SW 1271 (cell line): Measurements from ENCODE around the gene KCNK16.
"Not testable (repeated sequence)": the region's sequence is repeated elsewhere in the genome, so short reads cannot be mapped to it uniquely, and the experiment has no call there.

ENCODE experiments used
- DNase-seq, 2 experiments: peaks; one replicate each; lab custom pipeline; 2025; lab: John Stamatoyannopoulos, UW

The KCNK16 gene

DNA sequence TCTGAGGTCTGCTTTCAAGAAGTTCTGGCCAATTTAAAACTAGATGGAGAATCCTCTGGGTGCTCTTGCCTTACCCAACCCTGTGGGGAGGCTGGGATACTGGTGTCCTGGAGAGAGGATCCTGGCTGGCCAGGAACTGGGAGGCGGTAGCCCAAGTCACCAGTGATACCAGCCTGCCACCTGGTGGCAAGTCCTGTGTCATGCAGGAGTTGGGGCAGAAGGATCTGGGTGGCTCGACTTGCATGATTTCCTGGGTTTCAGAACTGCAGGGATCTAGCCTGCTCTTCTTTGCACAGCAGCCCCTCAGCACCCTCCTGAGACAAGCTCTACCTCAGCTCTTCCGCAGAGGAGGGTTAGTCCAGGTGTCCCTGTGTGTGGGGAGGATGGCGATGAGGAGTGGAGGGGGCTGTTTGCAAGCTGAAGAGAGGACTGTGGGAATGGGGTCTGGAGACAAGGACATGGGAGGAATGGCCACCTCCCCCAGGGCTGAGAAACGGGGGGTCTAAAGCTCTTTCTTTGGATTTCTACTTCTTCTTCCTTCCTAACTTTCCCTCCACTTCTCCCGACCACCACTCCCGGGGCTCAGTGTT lies 12.5 kb downstream of the KCNK16 start:
- peak in 1 of 2 experiments; percentile 62 for DNase-seq

DNA sequence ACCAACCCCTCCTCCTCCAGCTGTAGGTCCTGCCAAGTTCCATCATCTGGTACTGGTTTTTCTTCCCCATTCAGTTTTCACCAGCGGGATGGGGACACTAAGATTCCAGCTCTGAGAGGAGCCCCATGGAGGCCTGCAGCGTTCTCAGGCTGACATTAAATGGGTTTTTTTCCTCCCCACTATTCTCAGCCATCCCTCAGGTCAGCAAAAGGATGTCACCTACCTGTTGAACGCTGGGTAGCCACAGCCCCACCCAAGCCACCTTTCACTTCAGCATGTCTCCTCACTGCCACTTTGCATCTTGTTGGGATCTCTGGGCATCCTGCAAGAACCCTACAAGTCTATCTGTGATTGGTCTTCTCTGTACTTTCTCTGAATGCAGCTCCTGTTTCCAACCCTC lies 15.0 kb downstream of the KCNK16 start:
- no peak for DNase-seq

GRCh38 chr6:39304951-39305350 lies 17.6 kb downstream of the KCNK16 start:
- no peak for DNase-seq

GRCh38 chr6:39303425-39304153 lies 18.9 kb downstream of the KCNK16 start:
- no peak for DNase-seq

GRCh38 chr6:39302669-39303424 lies 19.7 kb downstream of the KCNK16 start:
- DNase-seq, result peak in 1 of 2 experiments; percentile 70

DNA sequence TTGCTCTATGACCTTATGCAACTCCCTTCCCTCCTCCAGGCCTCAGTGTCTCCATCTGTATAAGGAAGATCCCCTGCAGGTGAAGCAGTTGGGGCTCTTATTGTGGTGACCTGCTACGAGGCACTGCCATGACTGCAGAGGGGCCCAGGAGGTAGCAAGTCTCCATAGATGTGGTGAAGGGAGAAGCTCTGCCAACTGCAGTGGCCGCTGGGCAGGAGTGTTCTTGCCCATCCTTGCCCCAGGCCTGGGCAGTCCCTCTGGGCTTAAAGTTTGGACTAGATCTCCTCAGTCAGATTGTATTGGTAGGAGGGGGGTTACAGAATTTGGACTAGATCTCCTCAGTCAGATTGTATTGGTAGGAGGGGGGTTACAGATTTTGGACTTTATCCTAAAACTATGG lies 20.5 kb downstream of the KCNK16 start:
- no peak for DNase-seq

- DNase-seq, result no peak
These were observed 20.9 kb downstream of the KCNK16 start for GRCh38 chr6:39301606-39302005.

DNA sequence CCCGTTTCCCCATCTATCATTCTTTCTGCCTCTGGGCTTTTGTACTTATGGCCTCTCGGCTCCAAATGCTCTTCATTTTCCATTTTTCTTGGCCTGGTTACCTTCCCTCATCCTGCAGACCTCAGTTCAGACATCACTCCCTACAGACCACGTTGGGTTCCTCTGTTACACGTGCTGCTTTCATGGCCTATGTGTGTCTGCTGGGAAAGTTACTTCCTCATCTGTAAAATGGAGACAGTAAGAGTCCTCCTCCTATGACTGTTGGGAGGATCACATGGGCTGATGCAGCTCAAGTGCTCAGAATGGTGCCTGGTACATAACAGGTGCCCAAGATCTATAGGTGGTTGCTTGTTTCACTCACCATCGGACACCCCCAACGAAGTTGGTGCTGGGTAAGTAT lies 21.8 kb downstream of the KCNK16 start:
- no peak for DNase-seq

DNA sequence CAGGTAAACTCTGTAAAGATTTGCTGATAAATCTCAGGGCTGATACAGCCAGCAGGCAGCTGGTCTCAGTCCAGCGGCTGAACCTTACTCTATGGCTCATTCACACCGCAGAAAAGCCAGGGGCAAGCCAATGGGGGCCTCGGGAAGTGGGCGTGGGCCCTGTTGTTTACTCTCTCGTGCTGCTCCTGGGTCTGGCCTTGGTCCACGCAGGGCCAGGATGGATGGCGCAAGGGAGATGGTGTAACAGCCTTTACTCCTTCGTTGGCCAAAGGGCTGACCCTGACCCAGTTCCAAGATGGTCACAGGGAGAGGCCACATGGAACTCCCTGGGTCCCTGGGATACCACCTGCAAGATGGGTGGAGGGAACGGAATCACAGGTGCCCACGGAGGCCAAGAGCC lies 24.4 kb downstream of the KCNK16 start:
- no peak for DNase-seq

DNA sequence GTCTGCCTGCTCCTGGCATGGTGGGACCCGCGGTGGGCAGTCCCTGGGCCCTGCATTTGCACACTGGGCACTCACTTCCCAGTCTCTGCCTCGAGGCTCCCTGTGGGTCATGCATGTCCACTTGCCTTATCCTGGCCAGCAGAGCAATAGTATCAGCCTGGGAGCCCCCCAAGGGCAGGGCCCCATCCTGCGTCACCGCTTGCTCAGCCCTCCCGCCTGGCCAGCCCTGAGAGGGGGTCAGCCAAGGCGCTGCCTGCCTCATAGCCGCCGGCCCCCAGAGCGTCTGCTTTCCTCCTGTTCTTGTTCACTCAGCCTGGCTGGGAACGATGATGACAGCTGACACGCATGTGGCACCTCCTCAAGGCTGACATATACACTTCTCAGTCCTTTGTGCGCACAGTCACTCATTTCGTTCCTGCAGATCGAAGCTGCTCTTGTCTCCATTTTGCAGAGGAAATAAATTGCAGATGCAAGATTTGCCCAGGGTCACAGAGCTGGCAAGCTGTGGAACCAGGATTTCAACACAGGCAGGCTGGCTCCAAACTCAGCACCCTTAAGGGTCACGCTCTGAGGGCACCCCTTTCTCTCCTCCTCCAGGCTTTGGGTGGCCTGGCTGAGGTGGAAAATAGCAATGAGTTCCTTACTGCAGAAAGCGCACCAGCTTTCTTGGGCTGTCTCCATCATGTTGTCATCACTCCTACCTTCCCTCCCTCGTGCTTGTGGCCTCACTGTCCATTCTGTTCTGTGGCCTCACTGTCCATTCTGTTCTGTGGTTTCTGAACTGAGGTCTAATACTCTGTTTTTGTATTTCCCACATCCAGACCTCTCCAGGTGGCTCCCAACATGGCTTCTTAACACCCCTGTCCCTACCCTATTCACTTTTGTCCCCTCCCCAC lies 25.5 kb downstream of the KCNK16 start:
- DNase-seq, result no peak

GRCh38 chr6:39295611-39296011 lies 26.9 kb downstream of the KCNK16 start:
- DNase-seq, result no peak

DNA sequence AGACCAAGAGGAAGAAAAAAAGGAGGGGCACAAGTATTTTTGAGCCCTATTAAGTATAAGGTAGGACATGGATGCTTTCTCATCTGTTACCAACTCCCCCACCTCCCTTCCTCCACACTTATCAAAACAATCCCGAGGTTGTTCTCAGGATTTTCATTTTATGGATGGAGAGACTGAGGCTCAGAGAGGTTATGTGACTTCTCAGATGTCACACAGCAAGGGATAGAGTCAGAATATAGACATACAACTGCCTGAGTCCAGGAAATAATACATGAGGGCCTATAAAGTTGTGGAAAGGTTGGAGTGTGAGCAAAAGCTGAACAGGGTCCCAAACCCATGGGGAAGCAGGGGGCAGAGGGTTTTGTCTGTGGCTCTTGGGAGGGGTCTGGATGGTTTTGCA lies 27.6 kb downstream of the KCNK16 start:
- DNase-seq, result no peak

GRCh38 chr6:39294133-39294532 lies 28.4 kb downstream of the KCNK16 start:
- no peak for DNase-seq

DNA sequence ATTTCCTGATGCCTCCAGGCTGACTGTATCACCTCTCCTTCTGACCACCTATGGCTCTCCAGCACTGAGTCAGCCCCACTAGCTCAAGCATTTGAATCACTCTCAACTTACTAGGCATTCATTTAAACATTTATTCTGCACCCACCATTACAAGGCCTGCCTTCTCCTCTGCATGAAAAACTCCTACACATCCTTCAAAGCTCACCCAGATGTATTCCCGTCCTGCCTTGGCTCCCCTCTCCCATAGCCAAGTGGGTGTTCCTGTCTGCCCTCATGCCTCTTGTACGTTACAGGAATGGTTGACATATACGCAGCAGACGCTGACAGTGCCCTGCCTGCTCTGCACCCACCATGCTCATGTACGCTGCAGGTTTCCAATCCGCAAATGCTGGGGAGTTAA lies 29.9 kb downstream of the KCNK16 start:
- DNase-seq, result no peak

DNA sequence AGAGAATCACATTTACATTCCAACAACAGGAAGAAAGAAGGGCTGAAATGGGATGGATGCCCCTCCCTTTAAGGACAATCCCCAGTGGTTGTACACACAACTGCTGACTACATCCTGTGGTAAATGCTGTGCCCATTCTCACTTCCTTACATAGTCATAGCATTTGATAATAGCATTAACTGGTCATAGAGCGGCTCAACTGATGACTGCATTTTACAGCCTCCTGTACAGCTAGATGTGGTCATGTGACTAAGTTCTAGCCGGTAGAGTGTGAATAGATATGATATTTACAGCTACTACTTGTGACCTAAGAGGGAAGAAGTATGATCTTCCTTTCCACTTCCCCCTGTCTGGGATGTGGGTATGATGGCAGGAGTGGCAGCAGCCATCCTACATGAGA lies 33.0 kb downstream of the KCNK16 start:
- no peak for DNase-seq

- DNase-seq, result no peak
These were observed 34.9 kb downstream of the KCNK16 start for GRCh38 chr6:39287601-39288000.

DNA sequence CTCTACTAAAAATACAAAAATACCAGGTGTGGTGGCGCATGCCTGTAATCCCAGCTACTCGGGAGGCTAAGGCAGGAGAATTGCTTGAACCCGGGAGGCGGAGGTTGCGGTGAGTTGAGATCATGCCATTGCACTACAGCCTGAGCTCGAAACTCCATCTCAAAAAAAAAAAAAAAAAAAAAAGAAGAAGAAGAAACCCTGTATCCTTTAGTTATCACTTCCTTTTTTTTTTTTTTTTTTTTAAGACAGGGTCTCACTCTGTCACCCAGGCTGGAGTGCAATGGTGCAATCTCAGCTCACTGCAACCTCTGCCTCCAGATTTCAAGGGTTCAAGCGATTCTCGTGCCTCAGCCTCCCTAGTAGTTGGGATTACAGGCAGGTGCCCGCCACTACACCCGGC lies 35.9 kb downstream of the KCNK16 start:
- DNase-seq, result not testable (repeated sequence)

GRCh38 chr6:39282774-39283173 lies 39.7 kb downstream of the KCNK16 start:
- no peak for DNase-seq

DNA sequence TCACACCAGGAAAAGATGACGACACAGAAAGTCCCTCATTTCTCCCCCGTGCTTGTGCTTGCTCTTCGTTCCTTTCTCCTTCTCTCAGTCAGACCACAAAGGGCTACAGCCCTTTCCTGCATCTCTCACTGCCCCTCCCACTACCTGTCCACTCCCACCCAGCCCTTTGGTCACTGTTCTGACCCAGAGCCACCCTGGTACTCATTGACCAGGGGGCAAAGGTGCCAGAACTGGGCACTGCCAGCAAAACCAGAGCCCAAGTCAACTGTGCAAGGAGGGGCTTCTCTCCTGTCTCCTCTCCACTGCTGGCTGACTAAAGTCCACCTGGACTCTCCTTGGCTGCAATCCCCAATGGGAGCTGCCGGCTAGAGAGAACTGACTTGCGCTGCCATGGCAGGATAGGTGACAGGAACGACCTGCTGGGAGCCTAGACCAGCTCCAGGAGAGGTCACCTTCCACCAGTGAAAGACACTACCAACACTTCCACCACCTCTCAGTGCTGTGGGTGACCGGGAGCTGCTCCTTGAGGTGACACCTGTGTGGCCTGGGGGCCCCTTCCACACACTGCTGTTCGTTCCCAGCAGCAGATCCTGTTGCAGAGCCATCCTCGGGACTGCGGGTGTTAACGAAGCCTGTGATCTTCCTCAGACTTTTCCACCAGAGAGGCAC lies 41.1 kb downstream of the KCNK16 start:
- DNase-seq, result no peak

GRCh38 chr6:39280247-39280731 lies 42.2 kb downstream of the KCNK16 start:
- DNase-seq, result peak in 1 of 2 experiments; percentile 57

DNA sequence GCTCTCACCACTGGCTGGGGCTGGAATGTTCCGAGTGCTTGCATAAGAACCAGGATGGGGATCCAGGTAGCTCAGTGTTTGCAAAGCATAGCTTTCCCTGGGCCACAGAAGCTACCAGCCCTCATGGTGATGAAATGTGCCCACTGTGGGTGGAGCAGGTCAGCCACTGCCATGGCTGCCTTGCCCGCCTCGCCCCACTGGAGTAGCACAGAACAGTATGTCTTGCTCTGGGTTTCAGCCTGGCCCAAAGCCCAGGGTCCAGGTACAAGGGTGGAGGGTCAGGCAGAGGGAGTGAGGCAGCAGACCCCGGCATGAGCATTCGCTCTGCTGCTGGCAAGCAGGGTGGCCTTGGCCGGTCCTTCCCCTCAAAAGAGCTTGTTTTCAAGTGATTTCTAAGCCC lies 43.0 kb downstream of the KCNK16 start:
- DNase-seq, result no peak
